HG03060 (cell line): ENCODE measurements around the gene MTG1.
A peak's percentile ranks its signal among the peaks of the same experiment; 100 is the strongest.
"Not testable (repeated sequence)": the region's sequence is repeated elsewhere in the genome, so short reads cannot be mapped to it uniquely, and the experiment has no call there.

Experiments used
- ATAC-seq: cut with Tn5 transposase; IDR thresholded peaks from one replicate; pipeline ENCODE4 v1.9.1; 2021; ENCODE audit warnings: low read depth, moderate number of reproducible peaks; ENCODE audit not compliant: unreplicated experiment

Gene MTG1

DNA sequence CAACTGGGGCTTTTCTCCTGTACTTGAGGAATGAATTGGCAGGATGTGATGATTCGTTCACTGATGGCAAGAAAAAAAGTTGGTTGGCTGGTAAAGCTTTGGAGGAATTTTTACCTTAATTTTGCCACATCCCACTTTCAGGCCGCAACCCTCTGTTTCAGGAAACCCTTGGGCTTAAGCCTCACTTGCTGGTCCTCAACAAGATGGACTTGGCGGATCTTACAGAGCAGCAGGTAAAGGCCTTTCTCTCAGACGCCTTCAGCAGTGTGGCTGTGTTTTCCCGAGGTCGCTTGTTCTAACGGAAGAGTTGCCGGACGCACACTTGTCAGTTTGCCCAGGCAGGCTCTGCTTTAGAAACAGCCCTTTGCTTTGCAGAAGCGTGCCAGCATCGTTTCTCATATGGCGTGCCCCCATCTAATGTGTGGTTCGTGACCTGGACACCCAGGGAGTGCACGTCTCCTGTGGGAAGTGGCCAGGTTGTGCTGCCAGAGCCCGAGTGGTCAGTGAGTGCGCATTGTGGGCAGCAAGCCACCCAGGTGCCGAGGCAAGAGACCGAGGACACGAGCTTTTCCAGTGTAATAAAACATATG, 2.2 kb downstream of the MTG1 start:
- ATAC-seq, result no peak

DNA sequence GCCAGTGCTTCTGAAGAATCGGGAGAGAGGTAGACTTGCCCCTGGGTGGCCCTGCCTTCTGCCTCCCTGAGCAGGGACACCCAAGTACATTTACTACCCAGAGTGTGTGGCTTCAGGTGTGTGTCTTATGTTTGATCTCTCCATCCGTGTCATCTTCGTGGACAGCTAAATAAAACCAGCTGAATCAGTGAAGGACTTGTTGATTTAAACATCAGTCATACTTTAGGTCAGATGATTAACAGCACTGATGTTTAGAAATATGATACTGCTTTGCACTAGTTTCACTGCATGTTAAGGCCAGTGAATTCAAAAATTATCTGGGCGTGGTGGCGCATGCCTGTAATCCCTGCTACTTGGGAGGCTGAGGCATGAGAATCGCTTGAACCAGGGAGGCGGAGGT, 4.0 kb downstream of the MTG1 start:
- no peak for ATAC-seq

DNA sequence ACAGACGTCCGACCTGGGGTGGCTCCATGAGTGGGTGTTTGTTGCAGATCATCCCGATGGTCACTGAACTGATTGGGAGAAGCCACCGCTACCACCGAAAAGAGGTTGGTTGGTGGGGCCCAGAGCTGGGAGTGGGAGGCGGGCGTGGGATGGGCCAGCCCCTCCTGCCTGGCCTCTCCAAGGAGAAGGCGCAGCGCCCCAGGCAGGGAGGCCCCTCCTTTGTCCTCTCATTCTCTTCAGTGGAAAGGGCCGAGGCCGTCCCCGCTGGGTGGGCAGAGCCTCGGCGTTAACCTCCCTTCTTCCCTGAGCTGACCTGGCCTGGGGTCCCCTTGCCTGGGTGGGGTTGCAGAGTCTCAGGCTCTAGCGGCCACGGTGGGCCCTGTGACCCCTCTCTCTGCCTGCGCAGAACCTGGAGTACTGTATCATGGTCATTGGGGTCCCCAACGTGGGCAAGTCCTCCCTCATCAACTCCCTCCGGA, 5.2 kb downstream of the MTG1 start:
- no peak for ATAC-seq

DNA sequence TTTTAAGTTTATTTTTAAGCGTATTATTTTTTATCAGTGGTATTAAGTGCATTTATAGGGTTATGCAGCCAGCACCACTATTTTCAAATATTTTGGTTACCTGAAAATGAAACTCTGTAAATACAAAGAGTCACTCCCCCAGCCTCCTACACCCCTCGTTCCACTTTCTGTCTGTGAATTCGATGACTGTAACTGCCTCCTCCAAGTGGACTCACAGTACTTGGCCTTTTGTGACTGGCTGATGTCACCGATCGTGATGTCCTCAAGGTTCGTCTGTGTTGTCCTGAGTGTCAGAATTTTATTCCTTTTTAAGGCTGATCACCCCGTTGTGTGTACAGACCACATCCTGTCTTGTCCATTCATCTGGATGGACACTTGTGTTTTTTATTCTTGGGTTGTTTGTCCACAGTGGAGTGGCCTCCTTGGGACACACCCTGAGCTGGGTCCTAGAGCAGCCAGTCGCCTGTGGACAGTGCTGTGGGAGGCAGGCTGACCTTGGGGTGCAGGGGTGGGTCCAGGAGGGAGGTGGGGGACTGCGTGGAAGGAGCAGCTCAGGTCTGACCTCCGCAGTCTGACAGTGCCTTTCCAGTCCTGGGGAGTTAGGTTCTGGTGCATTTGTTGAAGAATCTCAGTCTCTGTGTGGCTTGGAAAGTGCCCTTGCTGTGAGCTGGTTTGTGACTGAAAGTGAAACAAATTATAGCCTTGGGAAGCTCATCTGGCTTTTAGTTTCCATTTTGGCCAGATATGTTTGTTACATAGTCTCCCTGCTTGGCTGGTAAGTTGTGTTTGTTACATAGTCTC, 6.9 kb downstream of the MTG1 start:
- ATAC-seq, result peak; percentile 63

DNA sequence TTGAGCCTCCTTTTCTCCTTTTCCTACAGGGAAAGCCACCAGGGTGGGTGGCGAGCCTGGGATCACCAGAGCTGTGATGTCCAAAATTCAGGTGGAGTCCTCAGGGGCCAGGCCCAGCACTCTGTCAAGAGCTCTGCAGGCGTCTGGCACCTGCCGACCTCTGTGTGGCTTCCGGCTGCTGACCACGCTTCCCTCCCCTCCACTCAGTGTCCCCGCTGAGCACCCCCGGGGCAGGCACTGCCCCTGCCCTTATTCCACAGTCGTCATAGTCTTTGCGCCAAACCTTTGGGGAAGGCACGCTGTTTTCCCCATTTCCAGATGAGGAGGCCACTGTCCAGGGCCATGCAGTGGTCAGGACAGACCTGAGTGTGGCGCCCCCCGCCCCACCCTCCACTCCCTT, 7.5 kb downstream of the MTG1 start:
- ATAC-seq, result no peak

DNA sequence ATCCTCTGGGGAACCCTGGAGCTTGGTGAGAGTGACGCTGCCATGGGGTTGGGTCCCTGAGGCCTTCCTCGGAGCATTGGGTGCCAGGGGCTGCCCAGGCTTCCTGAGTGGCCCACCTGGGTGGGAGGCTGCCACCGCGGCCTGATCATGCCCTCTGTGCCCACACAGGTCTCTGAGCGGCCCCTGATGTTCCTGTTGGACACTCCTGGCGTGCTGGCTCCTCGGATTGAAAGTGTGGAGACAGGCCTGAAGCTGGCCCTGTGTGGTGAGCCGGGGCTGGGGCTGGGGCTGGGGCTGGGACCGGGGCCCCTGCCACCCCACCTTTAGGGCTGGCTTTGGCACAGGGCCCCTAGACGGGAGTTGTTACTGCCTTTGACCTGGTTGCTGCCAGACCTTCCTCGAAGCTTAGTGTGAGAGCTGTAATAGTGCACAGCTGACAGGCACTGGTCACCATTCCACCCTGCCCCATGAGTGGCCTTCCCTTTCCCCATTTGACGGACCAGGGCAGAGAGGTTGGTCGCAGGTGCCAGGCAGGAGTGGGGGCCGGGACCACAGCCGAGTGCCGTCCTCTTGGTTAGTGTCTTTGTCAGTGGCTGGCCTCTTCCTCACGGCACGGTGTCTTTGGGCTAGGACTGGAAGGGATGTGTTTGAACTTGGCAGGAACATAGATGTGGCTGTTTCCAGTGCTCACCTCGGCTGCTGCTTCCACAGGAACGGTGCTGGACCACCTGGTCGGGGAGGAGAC, 8.2 kb downstream of the MTG1 start:
- no peak for ATAC-seq

DNA sequence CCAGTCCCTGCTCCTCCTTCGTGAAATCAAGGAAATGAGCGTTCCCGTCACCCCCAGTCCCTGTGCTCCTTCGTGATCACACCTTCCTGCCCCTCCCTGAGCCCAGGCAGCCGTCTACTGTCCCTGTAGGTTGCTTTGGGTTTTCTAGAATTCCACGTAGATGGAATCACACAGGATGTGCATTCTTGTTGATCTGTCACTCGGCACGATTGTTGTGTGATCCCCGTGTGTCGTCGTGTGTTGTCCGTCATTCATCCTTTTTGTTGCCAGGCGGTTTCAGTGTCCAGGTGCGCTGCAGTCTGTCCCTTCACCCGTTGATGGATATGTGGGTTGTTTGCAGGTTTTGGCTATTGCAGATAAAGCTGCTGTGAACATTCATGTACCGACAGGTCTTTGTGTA, 9.4 kb downstream of the MTG1 start:
- no peak for ATAC-seq

DNA sequence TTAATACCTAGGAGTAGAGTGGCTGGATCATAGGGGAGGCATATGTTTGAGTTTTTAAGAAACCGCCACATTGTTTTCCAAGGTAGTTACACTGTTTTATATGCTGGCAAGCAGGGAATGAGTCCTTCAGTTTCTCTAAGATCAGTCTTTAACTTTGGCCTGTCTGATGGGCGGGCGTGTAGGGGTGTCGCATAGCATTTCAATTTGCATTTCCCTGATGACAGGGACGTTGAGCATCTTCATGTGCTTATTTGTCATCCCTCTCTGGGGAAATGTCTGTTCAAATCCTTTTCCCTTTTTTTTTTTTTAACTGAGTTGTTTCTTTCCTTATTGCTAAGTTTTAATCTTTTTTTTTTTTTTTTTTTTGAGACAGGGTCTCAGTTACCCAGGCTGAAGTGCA, 9.8 kb downstream of the MTG1 start:
- no peak for ATAC-seq

DNA sequence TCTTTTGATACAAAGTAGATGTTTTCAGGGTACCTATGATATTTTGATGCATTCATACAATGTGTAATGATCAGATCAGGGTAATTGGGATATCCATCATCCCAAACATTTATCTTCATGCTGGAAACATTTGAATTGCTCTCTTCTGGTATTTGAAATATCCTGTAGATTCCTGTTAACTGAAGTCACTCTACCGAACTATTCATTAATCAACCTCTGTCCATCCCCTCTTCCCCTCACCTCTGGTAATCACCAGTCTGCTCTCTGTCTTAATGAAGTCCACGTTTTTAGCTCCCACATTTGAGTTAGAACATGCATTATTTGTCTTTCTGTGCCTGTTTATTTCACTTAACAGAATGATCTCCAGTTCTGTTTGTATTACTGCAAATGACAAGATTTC, 11.3 kb downstream of the MTG1 start:
- no peak for ATAC-seq

DNA sequence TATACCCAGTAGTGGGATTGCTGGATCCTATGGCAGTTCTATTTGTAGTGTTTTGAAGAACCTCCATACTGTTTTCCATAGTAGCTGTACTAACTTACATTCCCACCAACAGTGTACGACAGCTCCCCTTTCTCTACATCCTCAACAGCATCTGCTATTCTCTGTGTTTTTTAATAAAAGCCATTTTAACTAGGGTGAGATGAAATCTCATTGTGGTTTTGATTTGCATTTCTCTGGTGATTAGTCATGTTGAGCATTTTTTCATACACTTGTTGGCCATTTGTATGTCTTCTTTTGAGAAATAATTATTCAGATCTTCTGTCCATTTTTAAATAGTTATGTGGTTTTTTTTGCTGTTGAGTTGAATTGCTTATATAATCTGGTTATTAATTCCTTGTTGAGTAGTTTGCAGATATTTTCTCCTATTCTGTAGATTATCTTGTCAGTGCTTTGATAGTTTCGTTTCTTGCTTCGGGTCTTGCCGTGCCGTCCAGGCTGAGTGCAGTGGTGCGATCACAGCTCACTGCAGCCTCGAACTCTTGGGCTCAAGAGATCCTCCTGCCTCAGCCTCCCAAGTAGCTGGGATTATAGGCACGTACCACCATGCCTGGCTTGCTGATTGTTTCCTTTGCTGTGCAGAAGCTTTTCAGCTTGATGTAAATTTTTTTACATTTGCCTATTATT, 12.0 kb downstream of the MTG1 start:
- no peak for ATAC-seq

DNA sequence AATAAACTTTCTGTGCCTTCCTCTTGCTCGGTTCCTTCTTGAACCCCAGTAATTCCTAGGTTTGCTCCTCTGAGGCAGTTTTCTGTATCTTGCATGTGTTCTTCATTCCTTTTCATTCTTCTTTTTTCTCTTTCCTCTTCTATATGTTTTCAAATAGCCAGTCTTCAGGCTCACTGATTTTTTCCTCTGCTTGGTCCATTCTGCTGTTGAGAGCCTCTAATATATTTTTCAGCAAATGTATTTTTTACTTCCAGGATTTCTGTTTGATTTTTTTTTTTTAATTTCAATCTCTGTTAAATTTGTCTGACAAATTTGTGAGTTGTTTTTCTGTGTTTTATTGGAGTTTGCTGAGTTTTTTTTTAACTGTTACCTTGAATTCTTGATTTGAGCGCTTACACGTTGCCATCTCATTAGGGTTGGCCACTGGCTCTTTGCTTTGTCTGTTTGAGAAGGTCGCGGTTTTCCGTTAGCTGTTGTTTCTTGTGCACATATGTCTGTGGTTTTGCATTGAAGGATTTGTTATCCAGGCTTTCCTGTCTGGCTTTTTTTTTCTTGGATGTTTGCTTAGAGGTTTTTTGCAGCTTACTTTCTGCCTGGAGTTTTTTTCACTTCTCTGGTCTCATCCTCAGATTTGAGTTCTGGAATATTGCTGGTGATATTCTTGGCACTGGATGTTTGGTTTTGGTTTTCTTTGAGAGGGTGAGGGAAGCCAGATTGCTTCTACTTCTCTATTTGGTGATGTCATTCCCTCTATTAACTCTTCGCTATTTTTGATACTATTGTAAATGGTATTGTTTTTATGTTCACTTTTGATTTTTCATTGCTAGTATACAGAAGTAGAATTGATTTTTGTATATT, 17.8 kb downstream of the MTG1 start:
- ATAC-seq, result no peak

DNA sequence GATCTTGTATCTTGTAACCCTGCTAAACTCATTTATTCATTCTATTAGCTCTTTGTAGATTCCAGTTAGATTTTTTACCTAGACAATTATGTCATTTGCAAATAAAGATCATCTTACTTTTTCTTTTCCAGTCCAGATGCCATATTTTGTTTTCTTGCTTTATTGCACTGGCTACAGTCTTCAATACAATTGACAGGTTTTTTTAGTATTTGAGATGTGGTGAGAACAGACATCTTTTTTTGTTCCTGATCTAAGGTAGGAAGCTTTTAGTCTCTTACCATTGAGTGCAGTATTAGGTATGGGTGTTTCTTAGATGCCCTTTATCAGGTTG, 18.4 kb downstream of the MTG1 start:
- ATAC-seq, result no peak

DNA sequence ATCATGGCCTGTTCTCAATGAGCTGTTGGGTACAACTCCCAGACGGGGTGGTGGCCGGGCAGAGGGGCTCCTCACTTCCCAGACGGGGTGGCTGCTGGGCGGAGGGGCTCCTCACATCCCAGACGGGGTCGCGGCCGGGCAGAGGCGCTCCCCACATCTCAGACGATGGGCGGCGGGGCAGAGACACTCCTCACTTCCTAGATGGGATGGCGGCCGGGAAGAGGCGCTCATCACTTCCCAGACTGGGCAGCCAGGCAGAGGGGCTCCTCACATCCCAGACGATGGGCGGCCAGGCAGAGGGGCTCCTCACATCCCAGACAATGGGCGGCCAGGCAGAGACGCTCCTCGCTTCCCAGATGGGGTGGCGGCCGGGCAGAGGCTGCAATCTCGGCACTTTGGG, 20.4 kb downstream of the MTG1 start:
- not testable (repeated sequence) for ATAC-seq

DNA sequence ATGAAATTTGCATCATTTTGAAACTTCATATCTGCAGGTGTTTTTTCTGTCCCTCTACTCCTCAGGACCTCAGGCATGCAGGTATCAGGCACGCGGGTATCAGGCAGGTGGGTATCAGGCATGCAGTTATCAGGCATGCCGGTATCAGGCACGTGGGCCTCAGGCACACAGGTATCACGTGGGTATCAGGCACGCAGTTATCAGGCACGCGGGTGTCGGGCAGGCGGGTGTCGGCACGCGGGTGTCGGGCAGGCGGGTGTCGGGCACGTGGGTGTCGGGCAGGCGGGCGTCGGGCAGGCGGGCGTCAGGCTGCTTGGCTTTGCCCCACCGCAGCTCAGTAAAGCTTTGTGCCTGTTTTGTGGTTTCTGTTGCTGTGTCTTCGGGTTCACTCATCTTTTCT, 21.8 kb downstream of the MTG1 start:
- no peak for ATAC-seq

DNA sequence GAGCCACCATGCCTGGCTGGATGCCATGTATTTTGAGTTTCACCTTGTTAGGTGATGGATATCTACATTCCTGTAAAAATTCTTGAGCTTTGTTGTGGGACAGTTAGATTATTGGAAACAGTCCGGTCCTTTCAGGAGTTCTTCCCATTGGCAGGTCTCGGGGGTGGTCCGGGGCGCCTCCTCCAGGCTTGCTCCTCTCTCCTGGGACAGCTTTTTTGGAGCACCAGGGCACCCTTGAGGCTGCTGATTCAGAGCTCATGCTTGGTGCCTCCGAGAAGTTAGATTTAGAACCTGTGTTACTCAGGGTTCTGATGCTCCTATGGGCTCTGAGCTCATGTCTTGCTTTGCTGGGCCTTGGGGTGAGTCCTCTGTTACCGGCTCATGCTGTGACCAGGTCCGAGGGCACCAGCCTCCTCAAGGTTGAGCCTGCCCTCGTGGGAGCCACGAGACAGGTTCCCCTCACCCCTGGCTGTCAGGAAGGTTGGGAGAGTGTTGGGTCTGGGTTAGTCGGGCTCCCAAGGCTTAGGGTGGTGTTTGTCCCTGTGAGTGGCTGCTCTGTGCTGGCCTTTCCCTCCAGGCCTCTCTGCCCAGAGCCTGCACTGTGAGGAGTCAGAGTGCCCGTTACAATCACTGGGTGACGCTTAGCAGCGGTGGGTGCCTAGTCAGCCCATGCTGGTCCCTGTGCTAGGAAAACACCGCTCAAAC, 24.5 kb downstream of the MTG1 start:
- no peak for ATAC-seq

DNA sequence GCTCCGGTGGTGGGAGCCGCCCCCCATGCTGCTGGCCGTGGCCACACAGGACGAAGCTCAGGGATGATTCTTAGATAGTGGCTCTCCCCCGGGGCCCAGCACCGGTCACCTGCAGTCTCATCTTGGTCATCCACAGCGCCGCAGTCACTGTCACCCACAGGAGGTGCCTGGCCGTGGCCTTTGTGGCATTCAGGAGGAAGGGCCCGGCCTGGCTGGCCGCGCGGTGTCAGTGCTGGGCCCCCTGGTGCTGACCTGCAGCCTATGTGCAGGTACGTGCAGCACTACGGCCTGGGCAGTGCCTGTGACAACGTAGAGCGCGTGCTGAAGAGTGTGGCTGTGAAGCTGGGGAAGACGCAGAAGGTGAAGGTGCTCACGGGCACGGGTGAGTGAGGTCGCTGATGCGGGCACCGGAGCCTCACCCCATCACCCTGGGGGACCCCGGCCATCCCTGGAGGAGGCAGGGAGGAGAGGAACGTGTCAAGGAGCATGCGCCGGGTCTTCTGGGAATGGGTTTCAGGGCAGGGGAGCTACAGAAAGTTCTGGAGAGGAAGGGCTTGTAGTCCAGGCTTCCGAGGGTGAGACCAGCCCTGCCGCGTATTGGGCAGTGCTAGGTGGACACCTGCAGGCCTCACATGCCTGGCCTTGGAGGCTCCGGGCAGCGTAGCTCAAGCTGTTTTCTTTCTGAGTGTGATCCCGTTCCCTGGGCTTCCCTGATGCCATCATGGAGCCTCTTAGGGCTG, 25.4 kb downstream of the MTG1 start:
- ATAC-seq, result no peak

DNA sequence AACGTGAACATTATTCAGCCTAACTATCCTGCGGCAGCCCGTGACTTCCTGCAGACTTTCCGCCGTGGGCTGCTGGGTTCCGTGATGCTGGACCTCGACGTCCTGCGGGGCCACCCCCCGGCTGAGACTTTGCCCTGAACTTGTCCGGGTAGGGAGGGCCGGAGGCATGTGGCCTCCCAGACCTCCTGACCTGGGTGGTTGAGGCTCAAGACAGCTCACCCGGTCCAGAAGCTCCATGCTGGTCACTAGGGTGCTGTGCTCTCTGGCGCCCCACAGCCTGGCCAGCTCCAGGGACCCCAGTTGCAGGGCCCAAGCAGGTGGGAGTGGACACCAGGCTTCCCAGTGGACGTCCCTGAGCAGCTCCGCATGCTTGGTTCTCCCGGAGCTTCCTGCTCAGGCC, 26.1 kb downstream of the MTG1 start:
- ATAC-seq, result no peak

DNA sequence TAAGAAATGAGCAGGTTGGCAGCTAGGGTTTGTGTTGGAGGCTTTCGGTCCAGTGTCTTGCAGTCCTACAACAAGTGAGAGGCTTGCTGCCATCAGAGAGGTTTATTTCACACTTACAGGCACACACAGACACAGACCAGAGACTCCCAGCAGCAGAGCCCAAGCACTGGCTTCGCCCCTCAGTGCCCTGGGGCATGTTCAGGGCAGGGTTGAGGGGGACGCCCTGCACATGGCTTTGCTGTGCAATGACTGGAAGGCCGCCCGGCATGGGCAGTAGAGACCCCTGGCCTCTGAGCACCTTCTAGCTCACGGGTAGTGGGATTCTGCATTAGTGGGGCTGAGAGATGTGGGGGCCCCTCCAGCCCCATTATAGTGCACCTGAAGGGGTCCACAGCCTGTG, 26.6 kb downstream of the MTG1 start:
- no peak for ATAC-seq
